Spleen (tissue), 11 donors: ENCODE measurements around the gene CSK. TPM values are rescaled to one million over a fixed set of nuclear protein-coding genes. Genes with fewer than 3 reads are reported as not detected.
A peak's percentile ranks its signal among the peaks of the same experiment; 100 is the strongest.

Experiments used
- DNase-seq: peaks from one replicate; pipeline ENCODE4 v3.0.0-alpha.2; 2020
- H3K27ac ChIP-seq, 8 donors: fragments of 200-600 bp; sonication (generic) in 7 of 8; 1 replicate in 4 of 8; 2 replicates in 4 of 8; pipeline versions ENCODE4 v1.5.0 to v1.8.0; 2016 to 2021; ENCODE audit warnings: inconsistent platforms in 4 of 8, mild to moderate bottlenecking in 4 of 8, moderate library complexity in 1 of 8
- H3K27me3 ChIP-seq, 7 donors: fragments of 200-600 bp; sonication (generic) in 6 of 7; replicated peaks in 1 of 7; 1 replicate in 4 of 7; 2 replicates in 3 of 7; pipeline versions ENCODE4 v1.5.0 to v1.8.0; 2016 to 2021; ENCODE audit warnings: inconsistent platforms in 3 of 7, mild to moderate bottlenecking in 1 of 7
- H3K36me3 ChIP-seq, 6 donors: fragments of 200-600 bp; sonication (generic) in 5 of 6; 1 replicate in 4 of 6; 2 replicates in 2 of 6; pipeline versions ENCODE4 v1.5.0 to v1.8.0; 2016 to 2021; ENCODE audit warnings: inconsistent platforms in 2 of 6
- H3K4me1 ChIP-seq, 6 donors: fragments of 200-600 bp; sonication (generic) in 5 of 6; 1 replicate in 3 of 6; 2 replicates in 3 of 6; pipeline versions ENCODE4 v1.5.0 to v1.8.0; 2016 to 2021; ENCODE audit warnings: inconsistent platforms in 3 of 6
- H3K4me3 ChIP-seq, 8 donors: fragments of 200-600 bp; sonication (generic) in 7 of 8; 1 replicate in 4 of 8; 2 replicates in 4 of 8; pipeline versions ENCODE4 v1.5.0 to v1.8.0; 2016 to 2021; ENCODE audit warnings: inconsistent platforms in 4 of 8, mild to moderate bottlenecking in 4 of 8, moderate library complexity in 2 of 8
- H3K9me3 ChIP-seq, 8 donors: fragments of 200-600 bp; sonication (generic) in 7 of 8; 1 replicate in 4 of 8; 2 replicates in 4 of 8; pipeline versions ENCODE4 v1.5.0 to v1.8.0; 2016 to 2021; ENCODE audit warnings: inconsistent platforms in 4 of 8
- POLR2A ChIP-seq, 3 donors: fragments of 450-650 bp; IDR thresholded peaks; one replicate each; pipeline ENCODE4 v1.5.1; 2017; ENCODE audit warnings: antibody characterized with exemption in 3 of 3, mild to moderate bottlenecking in 1 of 3
- POLR2AphosphoS5 ChIP-seq, 3 donors: sonication (generic); formaldehyde crosslinking; IDR thresholded peaks; one replicate each; pipeline ENCODE4 v1.5.1; 2017; ENCODE audit warnings: antibody characterized with exemption in 3 of 3
- WGBS, 5 donors: extraction: QIAGEN DNeasy Blood & Tissue Kit in 3 of 5; methylation state at CpG; one replicate each; pipeline versions ENCODE4 v1.1.5 to v1.1.7; 2013 to 2018; 5-methylcytosine and 5-hydroxymethylcytosine counted together
- intact Hi-C: fragments of 100-400 bp; cut with DNase I; formaldehyde crosslinking; loops from one replicate; pipeline ENCODE4 v1.15.0; 2023; ENCODE audit warnings: low total_unique reads
- polyA plus RNA-seq, 3 donors: library from polyadenylated mRNA; stranded (reverse); fragments of 200-250 nt; gene quantifications; one replicate each; pipeline ENCODE4 v1.2.1, GENCODE V29; 2013
- total RNA-seq, 7 donors: library from RNA; depleted of rRNA in 3 of 7; stranded (reverse); fragments of >200 nt in 3 of 7; fragmentation: NEBNext Ultra II Directional in 4 of 7; extraction: Animal tissue kit (Norgen Biotek cat#: 25700) in 4 of 7; gene quantifications; one replicate each; pipeline versions ENCODE4 v1.1.0 to v1.2.1, GENCODE V29; 2016 to 2021
- TF ChIP-seq, protein P1 (sequence below), 11 experiments: fragments of 200-600 bp in 7 of 11; fragments of 450-650 bp in 4 of 11; sonication (generic) in 4 of 11; IDR thresholded peaks in 8 of 11; conservative IDR thresholded peaks in 3 of 11; 1 replicate in 7 of 11; 2 replicates in 4 of 11; pipeline versions ENCODE4 v1.4.0 to v1.8.0; 2016 to 2021; ENCODE audit warnings: antibody characterized with exemption in 11 of 11, inconsistent platforms in 4 of 11, mild to moderate bottlenecking in 1 of 11
- donor health status: healthy with polysubstance abuse.
- donor health status: DM: no; HTN: no; CAD: no; lungs with moderate emphysema.
- donor health status: DM: no; HTN: no; CAD: no.
- donor health status: Bipolar disorder and iron deficiency.
- donor health status: healthy.
- donor health status: DM: no; HTN: no; CAD: no.
- donor health status: DM: yes; HTN: yes; CAD: no.

CSK gene
- total and polyA plus RNA-seq, 10 donors, result 121 to 281 (median 192) TPM

DNA sequence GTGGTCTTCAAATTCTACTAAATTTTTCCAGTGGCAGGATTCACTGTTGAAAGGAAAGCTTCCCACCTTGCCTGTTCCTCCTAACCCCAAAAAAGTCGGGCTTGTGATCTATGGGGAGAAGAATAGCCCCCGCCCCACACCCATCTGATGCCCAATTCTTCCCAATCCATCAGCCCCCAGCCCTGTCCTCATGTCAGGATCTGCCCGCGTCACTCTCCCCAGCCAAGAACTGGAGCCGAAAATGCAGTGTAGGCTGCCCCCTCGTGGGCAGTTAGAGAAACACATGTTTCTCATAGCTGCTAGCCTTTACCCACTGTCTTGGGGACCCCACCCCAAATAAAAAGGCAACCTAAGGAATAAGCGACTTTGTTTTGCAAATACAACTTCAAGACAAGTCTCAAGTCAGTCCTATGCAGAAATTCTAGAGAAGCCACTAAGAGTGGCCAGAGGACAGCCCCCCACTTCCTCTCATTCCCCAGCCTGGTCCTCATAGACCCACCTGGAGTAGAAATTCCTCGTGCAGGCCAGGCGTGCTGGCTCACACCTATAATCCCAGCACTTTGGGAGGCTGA lies 13.0 kb upstream of the CSK start:
- Histone ChIP-seq H3K36me3 (no peaks in the 10 kb centered on the region), H3K4me3 (no peak overlapping the region), H3K27me3 (peaks cover 0 to 12% (median 0%) of the 10 kb centered on the region in 7 donors), H3K27ac (no peak overlapping the region), H3K9me3 (no peaks in the 10 kb centered on the region), H3K4me1 (peaks cover 16 to 45% (median 36%) of the 10 kb centered on the region in 6 donors)
- intact Hi-C loops, result loop anchor here (2.0 to 5.0 kb wide), 3 partner anchors 33 to 397 kb away; no protein-coding TSS in a partner anchor
- peak in 1 of 3 donors; percentile 14 for TF ChIP-seq POLR2AphosphoS5 (IDR thresholded peaks at IDR 0.05)
- TF ChIP-seq, protein P1, sequence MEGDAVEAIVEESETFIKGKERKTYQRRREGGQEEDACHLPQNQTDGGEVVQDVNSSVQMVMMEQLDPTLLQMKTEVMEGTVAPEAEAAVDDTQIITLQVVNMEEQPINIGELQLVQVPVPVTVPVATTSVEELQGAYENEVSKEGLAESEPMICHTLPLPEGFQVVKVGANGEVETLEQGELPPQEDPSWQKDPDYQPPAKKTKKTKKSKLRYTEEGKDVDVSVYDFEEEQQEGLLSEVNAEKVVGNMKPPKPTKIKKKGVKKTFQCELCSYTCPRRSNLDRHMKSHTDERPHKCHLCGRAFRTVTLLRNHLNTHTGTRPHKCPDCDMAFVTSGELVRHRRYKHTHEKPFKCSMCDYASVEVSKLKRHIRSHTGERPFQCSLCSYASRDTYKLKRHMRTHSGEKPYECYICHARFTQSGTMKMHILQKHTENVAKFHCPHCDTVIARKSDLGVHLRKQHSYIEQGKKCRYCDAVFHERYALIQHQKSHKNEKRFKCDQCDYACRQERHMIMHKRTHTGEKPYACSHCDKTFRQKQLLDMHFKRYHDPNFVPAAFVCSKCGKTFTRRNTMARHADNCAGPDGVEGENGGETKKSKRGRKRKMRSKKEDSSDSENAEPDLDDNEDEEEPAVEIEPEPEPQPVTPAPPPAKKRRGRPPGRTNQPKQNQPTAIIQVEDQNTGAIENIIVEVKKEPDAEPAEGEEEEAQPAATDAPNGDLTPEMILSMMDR (IDR thresholded peaks at IDR 0.05 in 8 of 11, conservative IDR thresholded peaks at IDR 0.05 in 3 of 11), result peak; percentile 74 to 90 (median 85)
- TF ChIP-seq POLR2A (IDR thresholded peaks at IDR 0.05), result no peak
- DNase-seq, result peak; percentile 90
- WGBS, 5 donors, result 2 to 9% (median 4%) methylated on average over 9 of the region's 9 CpGs

DNA sequence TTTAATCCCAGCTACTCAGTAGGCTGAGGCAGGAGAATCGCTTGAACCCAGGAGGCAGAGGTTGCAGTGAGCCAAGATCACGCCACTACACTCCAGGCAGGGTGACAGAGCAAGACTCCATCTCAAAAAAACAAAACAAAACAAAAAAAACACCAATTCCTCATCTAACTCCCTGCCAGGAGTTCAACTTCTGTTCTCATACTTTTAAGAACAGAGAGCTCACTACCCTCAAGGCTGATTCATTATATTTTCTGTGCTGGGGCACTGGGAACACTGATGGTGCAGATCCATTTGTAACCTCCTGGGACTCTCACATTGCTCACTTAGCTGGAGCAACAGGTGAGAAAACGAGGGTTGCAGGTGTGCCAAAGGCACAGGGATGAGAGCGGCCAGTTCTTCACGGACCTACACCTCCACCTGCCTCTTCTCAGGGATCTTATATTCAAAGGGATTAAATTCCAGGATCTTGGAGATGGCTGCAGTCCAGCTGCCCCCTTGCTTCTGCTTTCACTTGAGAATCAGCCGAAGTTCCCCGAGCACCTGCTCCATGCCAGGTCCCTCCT lies 12.3 kb upstream of the CSK start:
- Histone ChIP-seq H3K4me1 (peaks cover 21 to 52% (median 42%) of the 10 kb centered on the region in 6 donors), H3K36me3 (no peaks in the 10 kb centered on the region), H3K9me3 (no peaks in the 10 kb centered on the region), H3K27me3 (peaks cover 0 to 12% (median 0%) of the 10 kb centered on the region in 7 donors), H3K27ac (no peak overlapping the region), H3K4me3 (no peak overlapping the region)
- TF ChIP-seq, protein P1 (IDR thresholded peaks at IDR 0.05 in 8 of 11, conservative IDR thresholded peaks at IDR 0.05 in 3 of 11), result no peak
- TF ChIP-seq POLR2AphosphoS5 (IDR thresholded peaks at IDR 0.05), result no peak
- no peak for TF ChIP-seq POLR2A (IDR thresholded peaks at IDR 0.05)
- no peak for DNase-seq
- WGBS, 5 donors, result 63 to 84% (median 67%) methylated on average over 7 of the region's 7 CpGs
- intact Hi-C loops, result loop anchor here (2.0 to 10.0 kb wide), 5 partner anchors 33 to 435 kb away; partner anchors contain the start of gene C15orf39

DNA sequence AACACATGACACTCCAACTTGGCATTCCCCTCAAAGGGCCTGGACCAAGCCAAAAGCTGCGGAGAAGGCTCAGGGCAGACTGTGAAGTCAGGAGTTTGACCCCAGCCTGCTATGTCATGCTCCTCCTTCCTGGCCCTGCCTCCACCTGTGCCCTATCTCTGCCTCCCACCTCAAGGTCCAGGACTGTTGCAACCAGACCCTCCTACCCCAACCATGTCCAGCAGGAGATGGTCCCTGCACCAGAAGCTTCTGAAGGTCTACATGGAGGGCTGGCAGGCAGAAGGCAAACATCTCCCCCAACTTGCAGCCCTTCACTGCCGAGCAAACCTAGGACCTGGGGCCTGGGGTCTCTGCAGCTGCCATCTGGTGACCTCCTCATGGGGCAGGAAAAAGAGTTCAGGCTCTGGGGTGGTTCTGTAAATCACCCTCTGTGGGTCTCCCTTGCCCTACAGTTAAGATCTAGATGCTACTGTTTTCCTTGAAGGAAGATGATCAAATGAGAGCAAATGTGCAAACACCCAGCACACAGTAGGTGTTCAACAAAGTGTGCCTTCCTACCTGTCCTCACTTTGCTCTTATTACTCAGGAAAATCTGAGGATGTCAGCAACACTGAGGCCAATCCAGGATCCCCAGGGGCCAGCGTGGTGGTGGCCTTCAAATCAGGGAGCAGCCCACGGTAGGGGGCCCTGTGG lies 11.5 kb upstream of the CSK start:
- H3K36me3 ChIP-seq, result no peaks in the 10 kb centered on the region
- intact Hi-C loops, result loop anchor here (5.0 to 10.0 kb wide), 2 partner anchors 182 to 434 kb away; partner anchors contain the start of gene C15orf39
- peaks cover 0 to 12% (median 0%) of the 10 kb centered on the region in 7 donors for H3K27me3 ChIP-seq
- H3K4me3 ChIP-seq, result no peak overlapping the region
- TF ChIP-seq POLR2AphosphoS5 (IDR thresholded peaks at IDR 0.05) (no peak), POLR2A (IDR thresholded peaks at IDR 0.05) (no peak)
- TF ChIP-seq, protein P1 (IDR thresholded peaks at IDR 0.05 in 8 of 11, conservative IDR thresholded peaks at IDR 0.05 in 3 of 11), result no peak
- no peak overlapping the region for H3K27ac ChIP-seq
- no peak for DNase-seq
- H3K4me1 ChIP-seq, result peaks cover 23 to 60% (median 51%) of the 10 kb centered on the region in 6 donors
- H3K9me3 ChIP-seq, result no peaks in the 10 kb centered on the region
- WGBS, 5 donors, result 60 to 76% (median 67%) methylated on average over 4 of the region's 4 CpGs
